Stimulated activated CD8-positive, alpha-beta memory T cell treated with anti-CD3 and anti-CD28 coated beads, Interleukin-12 subunit alpha, Interleukin-12 subunit beta, amount 100 ng/mL, for 24 hours (primary cell): ENCODE results near the gene COL6A2.

Experiments
- DNase-seq: peaks from one replicate; pipeline ENCODE4 v3.0.0-alpha.2; 2020; ENCODE audit errors: extremely low read depth

Gene COL6A2

GRCh38 chr21:46142582-46143473 is 44.9 kb downstream of the COL6A2 start:
- no peak for DNase-seq

DNA sequence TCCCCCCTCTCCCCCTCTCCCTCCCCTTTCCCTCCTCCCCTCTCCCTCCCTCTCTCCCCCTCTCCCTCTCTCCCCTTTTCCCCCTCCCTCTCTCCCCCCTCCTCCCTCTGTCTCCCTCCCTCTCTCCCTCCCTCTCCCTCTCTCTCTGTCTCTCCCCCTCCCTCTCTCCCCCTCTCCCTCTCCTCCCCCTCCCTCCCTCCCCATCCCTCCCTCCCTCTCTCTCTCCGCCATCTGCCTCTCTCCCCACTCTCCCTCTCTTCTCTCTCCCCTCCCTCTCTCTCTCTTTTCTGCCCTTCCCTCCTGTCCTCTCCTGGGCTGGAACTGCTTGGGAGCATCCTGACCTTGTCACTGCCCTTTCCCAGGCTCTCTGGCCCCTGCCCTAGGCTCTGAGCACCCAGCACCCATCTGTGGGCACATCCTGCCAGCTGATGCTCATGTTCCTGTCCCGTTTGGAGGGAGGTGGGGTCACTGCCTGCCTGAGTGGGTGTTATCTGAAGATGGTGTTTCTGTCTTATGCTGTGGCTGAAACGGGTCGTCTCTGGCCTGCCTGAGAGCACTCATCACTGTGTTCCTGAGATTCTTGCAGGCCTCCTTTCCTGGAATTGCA is 46.7 kb downstream of the COL6A2 start:
- no peak for DNase-seq

DNA sequence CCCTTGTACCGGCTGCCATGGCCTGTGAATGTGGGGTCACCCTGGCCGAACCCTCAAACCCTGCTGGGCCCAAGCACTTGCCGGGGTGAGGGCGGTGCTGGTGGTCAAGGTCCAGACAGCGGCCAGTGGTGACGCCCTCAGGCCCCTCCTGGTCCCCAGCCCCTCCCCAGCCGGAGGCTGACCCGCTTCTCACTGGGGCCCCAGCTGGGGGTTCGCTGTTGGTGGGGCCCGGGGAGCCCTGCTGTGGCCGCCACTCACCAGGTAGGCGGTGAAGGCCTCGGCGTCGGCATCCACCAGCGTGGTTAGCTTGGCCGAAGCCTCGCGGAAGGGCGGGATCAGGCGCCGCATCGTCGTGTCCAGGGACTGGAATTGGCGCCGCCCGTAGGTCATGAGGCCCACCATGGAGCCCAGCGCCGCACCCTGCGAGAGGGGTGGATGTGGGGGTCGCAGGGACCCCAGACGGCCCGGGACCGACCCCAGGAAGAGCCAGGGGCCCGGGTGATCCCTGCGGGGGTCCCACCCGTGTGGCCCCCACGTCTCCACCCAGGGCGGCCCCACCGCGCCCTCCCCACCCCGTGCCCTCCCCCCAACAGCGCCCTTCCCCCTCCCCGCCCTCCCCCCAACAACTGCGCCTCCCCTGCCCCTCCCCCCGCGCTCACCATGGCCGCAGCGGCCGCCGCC is 47.4 kb downstream of the COL6A2 start:
- DNase-seq: no peak

DNA sequence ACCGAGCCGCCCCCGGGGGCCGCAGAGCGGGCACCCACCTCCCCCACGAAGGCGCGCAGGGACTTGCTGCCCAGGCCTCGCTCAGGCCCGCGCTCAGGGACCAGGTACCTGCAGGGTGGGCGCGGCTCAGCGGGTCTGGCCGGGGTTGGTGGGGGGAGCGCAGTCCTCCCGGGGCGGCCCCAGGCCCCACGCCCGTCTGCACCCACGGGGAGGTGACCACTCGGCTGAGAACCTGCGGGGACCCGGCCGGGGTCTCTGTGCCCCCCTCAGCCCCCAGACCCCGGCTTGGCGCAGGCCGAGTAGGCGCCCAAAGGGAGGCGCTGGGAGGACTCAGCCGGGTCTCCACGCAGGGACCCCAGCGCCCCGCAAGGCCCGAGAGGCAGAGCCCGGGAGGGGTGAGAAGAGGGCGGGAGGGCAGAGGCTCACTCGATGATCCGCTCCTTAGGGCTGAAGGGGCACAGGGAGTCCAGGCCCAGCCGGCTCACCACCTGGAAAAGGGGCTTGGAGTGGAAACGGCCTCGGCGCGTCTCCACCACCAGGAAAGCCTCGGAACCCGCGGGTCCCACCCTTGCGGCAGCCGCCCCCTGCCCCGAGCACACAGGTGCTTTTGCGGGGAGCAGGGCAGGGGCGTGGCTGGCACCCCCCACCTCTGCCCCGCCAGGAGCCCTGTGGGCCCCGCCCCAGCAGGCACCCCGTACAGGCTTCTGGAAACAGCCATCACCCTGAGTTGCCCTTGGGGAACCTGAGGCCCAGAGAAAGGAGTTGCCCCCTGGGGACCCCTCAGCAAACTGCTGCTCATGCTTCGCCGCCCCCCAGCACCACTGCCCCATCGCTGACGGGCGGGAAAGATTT is 48.2 kb downstream of the COL6A2 start:
- no peak for DNase-seq

GRCh38 chr21:46146856-46147255 is 48.9 kb downstream of the COL6A2 start:
- DNase-seq: no peak

DNA sequence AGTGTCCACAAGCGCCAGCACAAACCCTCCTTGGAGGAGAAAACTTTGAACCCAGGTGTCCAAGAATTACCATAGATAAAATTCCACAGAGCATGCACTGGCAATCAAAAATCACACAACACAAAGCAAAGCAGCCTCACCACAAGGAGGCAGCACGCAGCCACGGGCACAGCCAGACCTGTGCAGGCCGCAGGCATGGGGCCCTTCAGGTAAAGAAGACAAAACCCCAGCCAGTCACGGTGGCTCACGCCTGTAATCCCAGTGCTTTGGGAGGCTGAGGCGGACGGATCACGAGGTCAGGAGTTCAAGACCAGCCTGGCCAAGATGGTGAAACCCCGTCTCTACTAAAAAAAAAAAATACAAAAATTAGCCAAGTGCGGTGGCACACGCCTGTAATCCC is 49.5 kb downstream of the COL6A2 start:
- peak; percentile 10 for DNase-seq

GRCh38 chr21:46148106-46148505 is 50.2 kb downstream of the COL6A2 start:
- DNase-seq: no peak

- no peak for DNase-seq
These were observed 51.4 kb downstream of the COL6A2 start for GRCh38 chr21:46149205-46149901.

- DNase-seq: no peak
These were observed 52.2 kb downstream of the COL6A2 start for GRCh38 chr21:46150073-46150472.

DNA sequence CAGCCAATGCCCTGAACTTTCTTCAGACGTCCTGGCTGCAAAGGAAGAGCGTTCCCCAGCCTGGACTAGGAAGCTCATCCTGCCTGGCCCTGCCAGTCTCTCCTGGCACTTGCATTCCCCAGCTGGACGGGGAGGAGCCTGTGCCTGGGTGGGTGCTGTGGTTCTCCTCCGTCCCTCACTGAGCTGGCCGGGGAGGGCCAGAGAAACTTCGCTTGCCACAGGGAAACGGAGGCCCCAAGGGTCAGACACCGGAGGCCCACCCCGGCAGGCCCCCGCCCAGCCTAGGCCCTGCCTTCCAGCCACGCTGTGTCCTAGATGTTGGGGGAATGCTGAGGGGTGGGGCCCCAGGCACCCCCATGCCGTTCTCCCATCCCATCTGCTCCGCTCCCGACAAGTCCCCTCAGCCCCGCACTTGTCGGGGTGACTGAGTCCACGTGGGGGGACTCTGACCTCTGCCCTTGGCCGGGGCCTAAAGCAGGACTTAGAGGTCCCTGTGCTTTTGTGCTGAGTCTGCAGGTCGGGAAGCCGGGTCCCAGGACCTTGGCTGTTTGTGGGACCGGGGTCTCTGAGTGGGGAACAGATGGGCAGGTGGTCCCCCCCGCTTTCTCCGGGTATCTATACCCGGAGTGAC is 52.7 kb downstream of the COL6A2 start:
- no peak for DNase-seq

- DNase-seq: no peak
These were observed 53.5 kb downstream of the COL6A2 start for GRCh38 chr21:46151261-46151988.

DNA sequence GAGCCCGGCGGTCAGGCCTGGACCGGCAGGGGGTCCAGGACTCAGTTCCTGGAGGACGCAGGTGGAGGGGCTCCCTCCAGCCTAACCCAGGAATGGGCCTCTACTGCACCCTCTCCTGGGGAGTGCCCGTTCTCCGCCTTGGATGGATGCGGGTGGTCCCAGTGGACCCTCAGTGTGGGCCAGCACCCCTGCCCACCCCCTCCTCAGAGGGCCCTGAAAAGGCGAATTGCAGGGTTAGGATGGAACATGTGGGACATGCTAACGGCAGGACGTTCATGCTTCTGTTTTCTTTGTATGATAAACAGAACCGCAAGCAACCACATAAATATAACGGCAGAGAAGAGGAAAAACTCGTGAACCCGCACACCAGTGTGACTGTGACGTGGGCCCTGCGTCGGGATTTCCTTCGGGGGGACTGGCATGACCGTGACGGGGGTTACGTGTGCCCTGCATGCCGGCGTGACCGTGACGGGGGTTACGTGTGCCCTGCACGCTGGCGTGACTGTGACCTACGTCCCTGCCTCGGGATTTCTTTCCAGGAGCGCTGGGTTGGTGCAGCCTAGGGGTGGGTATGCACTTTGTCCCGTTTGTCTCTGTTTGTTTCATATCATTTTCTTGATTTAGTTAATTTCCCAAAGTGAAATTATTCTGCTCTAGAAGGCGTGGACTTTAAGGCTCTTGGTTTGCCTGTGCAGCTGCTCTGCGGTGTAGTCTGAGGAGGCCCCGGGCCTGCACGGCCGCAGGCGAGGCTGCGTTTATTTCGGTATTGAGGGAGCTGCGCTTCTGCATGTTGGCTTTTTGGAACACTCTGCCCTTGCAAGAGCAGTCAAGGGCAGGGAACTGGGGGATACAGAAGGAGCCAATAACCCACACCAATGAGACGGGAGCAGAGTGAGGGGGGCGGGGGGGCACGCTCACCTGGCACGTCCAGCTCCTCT is 54.3 kb downstream of the COL6A2 start:
- no peak for DNase-seq

DNA sequence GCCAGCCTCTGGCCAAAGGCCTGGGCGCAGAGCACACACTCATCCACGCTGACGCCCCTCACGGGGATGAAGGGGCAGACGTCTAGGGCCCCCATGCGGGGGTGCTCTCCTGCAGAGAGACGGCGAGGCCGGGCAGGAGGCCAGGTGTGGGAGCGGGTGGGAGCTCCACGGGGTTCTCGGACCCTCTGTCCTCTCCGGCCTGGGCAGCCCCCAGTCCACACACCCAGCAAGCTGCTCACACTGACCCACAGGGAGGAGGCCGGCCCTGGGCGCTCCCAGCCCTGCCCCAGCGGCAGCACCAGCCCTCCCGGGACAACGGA is 55.0 kb downstream of the COL6A2 start:
- no peak for DNase-seq

GRCh38 chr21:46153247-46154154 is 55.6 kb downstream of the COL6A2 start:
- no peak for DNase-seq

- DNase-seq: no peak
These were observed 56.4 kb downstream of the COL6A2 start for GRCh38 chr21:46154155-46154954.

GRCh38 chr21:46154955-46155513 is 57.1 kb downstream of the COL6A2 start:
- DNase-seq: no peak
